Activated CD4-positive, alpha-beta T cell treated with anti-CD3 and anti-CD28 coated beads, Interleukin-2, amount 50 U/mL, for 48 hours (primary cell): Measurements from ENCODE around the gene APOD.

ENCODE experiments used
- DNase-seq, 2 experiments: peaks; one replicate each; pipeline ENCODE4 v3.0.0-alpha.2; 2020

Gene APOD

GRCh38 chr3:195522254-195523023, 61.3 kb downstream of the APOD start:
- DNase-seq, result no peak
